ENCODE measurements around the gene MS4A3. TPM values are rescaled to one million over a fixed set of nuclear protein-coding genes. Genes with fewer than 3 reads are reported as not detected.

MS4A3 gene
- total and polyA plus RNA-seq, 10 donors, result 0.27 to 31.6 (median 2.4) TPM

- Histone ChIP-seq H3K36me3 (no peaks in the 10 kb centered on the region), H3K4me3 (no peak overlapping the region), H3K4me1 (no peaks in the 10 kb centered on the region), H3K27me3 (replicated peaks in 1 of 7) (no peaks in the 10 kb centered on the region), H3K27ac (no peak overlapping the region), H3K9me3 (no peaks in the 10 kb centered on the region)
- no peak for DNase-seq
- TF ChIP-seq POLR2AphosphoS5 (IDR thresholded peaks at IDR 0.05) (no peak), CTCF (IDR thresholded peaks at IDR 0.05 in 8 of 11, conservative IDR thresholded peaks at IDR 0.05 in 3 of 11) (no peak), POLR2A (IDR thresholded peaks at IDR 0.05) (no peak)
- 52 to 71% (median 62%) methylated on average over 2 of the region's 2 CpGs for WGBS, 5 donors
- intact Hi-C loops (cut with DNase I; ENCODE audit: low total_unique reads), result no loop called here
These were observed 55.3 kb downstream of the MS4A3 start for GRCh38 chr11:60111793-60112192.

- Histone ChIP-seq H3K4me3 (no peak overlapping the region), H3K4me1 (peaks cover 0 to 10% (median 0%) of the 10 kb centered on the region in 6 donors), H3K27ac (no peak overlapping the region), H3K9me3 (no peaks in the 10 kb centered on the region), H3K36me3 (no peaks in the 10 kb centered on the region), H3K27me3 (replicated peaks in 1 of 7) (no peaks in the 10 kb centered on the region)
- TF ChIP-seq CTCF (IDR thresholded peaks at IDR 0.05 in 8 of 11, conservative IDR thresholded peaks at IDR 0.05 in 3 of 11), result no peak
- TF ChIP-seq POLR2AphosphoS5 (IDR thresholded peaks at IDR 0.05), result no peak
- TF ChIP-seq POLR2A (IDR thresholded peaks at IDR 0.05), result no peak
- intact Hi-C loops (cut with DNase I; ENCODE audit: low total_unique reads), result no loop called here
- DNase-seq, result no peak
These were observed 60.7 kb downstream of the MS4A3 start for GRCh38 chr11:60116996-60117790.

GRCh38 chr11:60118338-60118737 lies 61.9 kb downstream of the MS4A3 start:
- intact Hi-C loops (cut with DNase I; ENCODE audit: low total_unique reads), result no loop called here
- Histone ChIP-seq H3K27me3 (replicated peaks in 1 of 7) (no peaks in the 10 kb centered on the region), H3K36me3 (no peaks in the 10 kb centered on the region), H3K4me3 (no peak overlapping the region), H3K27ac (no peak overlapping the region), H3K9me3 (no peaks in the 10 kb centered on the region), H3K4me1 (peaks cover 0 to 10% (median 0%) of the 10 kb centered on the region in 6 donors)
- no peak for TF ChIP-seq POLR2AphosphoS5 (IDR thresholded peaks at IDR 0.05)
- WGBS, 5 donors, result 50 to 71% (median 65%) methylated on average over 2 of the region's 2 CpGs
- DNase-seq, result no peak

GRCh38 chr11:60119710-60120109 lies 63.2 kb downstream of the MS4A3 start:
- WGBS, 5 donors, result 21 to 50% (median 32%) methylated on average over 2 of the region's 2 CpGs
- Histone ChIP-seq H3K27ac (peak overlapping the region in 1 of 8 donors; percentile 32), H3K4me3 (no peak overlapping the region), H3K27me3 (replicated peaks in 1 of 7) (no peaks in the 10 kb centered on the region), H3K36me3 (no peaks in the 10 kb centered on the region), H3K4me1 (peaks cover 0 to 12% (median 0%) of the 10 kb centered on the region in 6 donors), H3K9me3 (no peaks in the 10 kb centered on the region)
- DNase-seq, result no peak
- no peak for TF ChIP-seq POLR2AphosphoS5 (IDR thresholded peaks at IDR 0.05)
- no peak for TF ChIP-seq POLR2A (IDR thresholded peaks at IDR 0.05)
- no peak for TF ChIP-seq CTCF (IDR thresholded peaks at IDR 0.05 in 8 of 11, conservative IDR thresholded peaks at IDR 0.05 in 3 of 11)
- intact Hi-C loops (cut with DNase I; ENCODE audit: low total_unique reads), result no loop called here

Other genes starting within 250 kb of the MS4A3 start
- 10 to 100 TPM; 35.6 to 55.9 (median 43.7) TPM for gene MRPL16, start 245.9 kb upstream of the MS4A3 start, total RNA-seq
- 10 to 100 TPM; 65.5 to 78.9 (median 70.7) TPM for gene MRPL16, start 245.9 kb upstream of the MS4A3 start, polyA plus RNA-seq
- gene CBLIF, start 211.2 kb upstream of the MS4A3 start, total RNA-seq, result not detected
- not detected for gene CBLIF, start 211.2 kb upstream of the MS4A3 start, polyA plus RNA-seq
- 10 to 100 TPM in 4 of 7 donors, 1 to 10 TPM in 3; 1.2 to 18.6 (median 11.6) TPM for gene TCN1, start 190.2 kb upstream of the MS4A3 start, total RNA-seq
- under 1 TPM; 0.26 to 0.86 (median 0.64) TPM for gene TCN1, start 190.2 kb upstream of the MS4A3 start, polyA plus RNA-seq
- not detected for gene OOSP3, start 177.9 kb upstream of the MS4A3 start, total RNA-seq
- gene OOSP3, start 177.9 kb upstream of the MS4A3 start, polyA plus RNA-seq, result not detected
- gene OOSP1, start 118.2 kb upstream of the MS4A3 start, total RNA-seq, result not detected
- not detected for gene OOSP1, start 118.2 kb upstream of the MS4A3 start, polyA plus RNA-seq
- gene OOSP4A, start 92.6 kb upstream of the MS4A3 start, total RNA-seq, result not detected
- gene OOSP4A, start 92.6 kb upstream of the MS4A3 start, polyA plus RNA-seq, result not detected
- gene OOSP4B, start 39.5 kb upstream of the MS4A3 start, total RNA-seq, result not detected
- gene OOSP4B, start 39.5 kb upstream of the MS4A3 start, polyA plus RNA-seq, result not detected
- gene OOSP2, start 16.3 kb upstream of the MS4A3 start, total RNA-seq, result not detected
- gene OOSP2, start 16.3 kb upstream of the MS4A3 start, polyA plus RNA-seq, result not detected
- gene MS4A2, start 32.0 kb downstream of the MS4A3 start, total RNA-seq, result under 1 TPM in 4 of 7 donors, not detected in 3; 0.50 to 0.91 (median 0.69) TPM
- gene MS4A2, start 32.0 kb downstream of the MS4A3 start, polyA plus RNA-seq, result under 1 TPM in 1 of 3 donors, not detected in 2; 0.03 TPM
- 100 to 1,000 TPM; 109 to 560 (median 309) TPM for gene MS4A6A, start 126.4 kb downstream of the MS4A3 start, total RNA-seq
- 100 to 1,000 TPM; 121 to 197 (median 176) TPM for gene MS4A6A, start 126.4 kb downstream of the MS4A3 start, polyA plus RNA-seq
- 10 to 100 TPM in 5 of 7 donors, 1 to 10 TPM in 2; 2.3 to 25.4 (median 13.7) TPM for gene MS4A4E, start 186.5 kb downstream of the MS4A3 start, total RNA-seq
- gene MS4A4E, start 186.5 kb downstream of the MS4A3 start, polyA plus RNA-seq, result 1 to 10 TPM; 1.9 to 3.3 (median 3.2) TPM
- 100 to 1,000 TPM in 3 of 7 donors, 10 to 100 TPM in 4; 28.2 to 130 (median 85.5) TPM for gene MS4A4A, start 224.0 kb downstream of the MS4A3 start, total RNA-seq
- gene MS4A4A, start 224.0 kb downstream of the MS4A3 start, polyA plus RNA-seq, result 10 to 100 TPM; 24.3 to 48.7 (median 26.1) TPM